ENCODE data around the gene ZNF185.

ZNF185 gene

GRCh38 chrX:152917656-152918579 lies 20.1 kb downstream of the ZNF185 start:
- no peak for DNase-seq

GRCh38 chrX:152918707-152919106 lies 20.8 kb downstream of the ZNF185 start:
- DNase-seq = no peak

- peak in 1 of 6 experiments; percentile 4 for DNase-seq
Measured at GRCh38 chrX:152923599-152923998, 25.7 kb downstream of the ZNF185 start.

DNA sequence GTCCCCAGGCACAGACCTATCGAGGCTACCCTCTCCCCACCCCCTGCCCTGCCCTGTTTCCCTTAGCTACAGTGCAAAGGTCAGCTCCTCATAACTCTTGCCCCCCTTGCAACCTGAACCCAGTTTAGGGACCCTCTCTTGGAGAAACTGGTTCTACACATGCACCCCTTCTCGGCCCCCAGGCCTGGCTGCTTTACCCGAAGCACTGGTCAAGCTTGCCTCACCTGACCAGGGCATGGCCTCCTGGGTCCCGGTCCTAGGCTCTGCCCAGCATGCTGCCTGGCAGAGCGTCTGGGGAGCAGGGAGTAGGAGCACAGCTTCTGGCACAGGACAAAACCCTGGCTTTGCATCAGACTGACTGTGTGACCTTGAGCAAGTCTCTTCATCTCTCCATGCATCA lies 28.0 kb downstream of the ZNF185 start:
- DNase-seq = no peak

DNA sequence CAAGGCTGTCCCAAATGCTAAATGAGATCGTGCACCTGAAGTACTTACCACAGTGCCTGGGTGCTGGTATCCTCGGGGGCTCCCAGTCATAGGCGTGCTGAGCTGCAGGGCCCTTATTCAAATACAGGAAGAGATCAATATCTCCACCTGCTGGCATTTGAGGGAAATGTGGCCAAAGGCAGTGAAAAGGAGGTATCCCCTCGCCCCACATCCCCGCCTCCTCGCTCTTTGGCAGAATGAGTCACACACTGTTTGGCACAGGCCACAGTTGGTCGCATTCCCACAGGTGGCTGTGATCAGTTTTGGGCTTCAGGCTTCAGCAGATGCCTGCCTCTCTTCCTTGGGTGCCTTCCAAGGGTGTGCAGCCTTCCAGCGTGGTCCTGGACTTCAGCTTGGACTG lies 28.4 kb downstream of the ZNF185 start:
- peak in 3 of 6 experiments; percentile 10 to 30 (median 20) for DNase-seq

DNA sequence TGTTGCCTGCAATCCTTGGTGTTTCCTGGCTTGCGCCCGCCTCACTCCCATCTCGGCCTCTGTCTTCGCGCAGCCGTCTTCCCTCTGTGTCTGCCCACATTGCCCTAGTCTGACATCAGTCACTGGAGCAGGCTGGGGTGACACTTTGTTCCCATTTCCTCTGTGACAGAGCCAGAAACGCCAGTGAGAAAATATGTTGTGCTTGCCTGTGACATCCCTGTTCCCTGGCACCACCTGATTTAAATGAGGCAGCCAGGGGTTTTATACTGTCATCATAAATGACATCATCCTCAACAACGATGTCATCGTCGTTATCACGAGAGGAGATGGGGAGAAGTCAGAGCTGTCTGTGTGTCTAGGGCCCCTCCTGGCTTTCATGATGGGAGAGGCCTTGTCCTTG lies 29.1 kb downstream of the ZNF185 start:
- DNase-seq = no peak

DNA sequence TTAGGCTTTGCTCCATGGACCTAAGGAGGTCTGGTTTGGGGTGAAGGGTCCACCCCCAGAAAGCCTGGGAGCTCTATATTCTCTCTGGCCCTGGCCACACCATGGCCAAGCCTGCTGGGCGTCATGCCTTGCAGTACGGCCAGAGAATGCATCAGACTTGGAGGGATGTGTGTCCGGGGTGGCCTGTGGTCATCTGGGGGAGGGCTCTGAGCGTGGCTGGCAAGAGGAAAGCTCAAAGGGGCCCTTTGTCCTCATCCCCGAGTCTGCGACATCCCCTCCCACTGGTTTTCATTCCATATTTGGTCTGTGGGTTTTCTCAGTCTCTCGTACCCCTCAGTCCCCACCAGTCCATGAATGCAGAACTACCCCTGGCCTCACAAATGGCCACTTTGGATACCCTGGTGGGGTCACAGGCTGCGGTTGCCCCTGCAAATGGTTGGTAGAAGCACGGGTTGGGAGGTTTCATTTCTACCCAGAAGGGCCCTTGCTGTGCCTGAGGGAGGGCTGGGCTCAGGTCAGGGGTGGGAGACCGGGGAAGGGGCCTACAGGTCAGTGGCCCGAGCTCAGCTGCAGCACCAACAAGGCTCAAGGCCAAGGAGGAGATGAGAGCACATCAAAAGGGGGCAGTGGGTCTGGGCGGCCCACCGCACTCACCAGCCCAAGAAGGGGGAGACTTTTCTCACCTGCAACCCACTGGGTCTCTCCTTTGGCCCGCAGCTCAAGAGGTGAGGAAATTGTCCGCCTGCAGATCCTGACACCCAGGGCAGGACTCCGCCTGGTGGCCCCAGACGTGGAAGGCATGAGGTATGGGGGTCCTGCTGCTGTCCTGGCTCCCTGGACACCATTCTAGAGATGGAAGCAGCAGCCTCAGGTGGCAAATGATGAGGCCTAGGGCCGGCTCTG lies 30.2 kb downstream of the ZNF185 start:
- DNase-seq = no peak

- no peak for DNase-seq
Measured at GRCh38 chrX:152928761-152929400, 31.0 kb downstream of the ZNF185 start.

DNA sequence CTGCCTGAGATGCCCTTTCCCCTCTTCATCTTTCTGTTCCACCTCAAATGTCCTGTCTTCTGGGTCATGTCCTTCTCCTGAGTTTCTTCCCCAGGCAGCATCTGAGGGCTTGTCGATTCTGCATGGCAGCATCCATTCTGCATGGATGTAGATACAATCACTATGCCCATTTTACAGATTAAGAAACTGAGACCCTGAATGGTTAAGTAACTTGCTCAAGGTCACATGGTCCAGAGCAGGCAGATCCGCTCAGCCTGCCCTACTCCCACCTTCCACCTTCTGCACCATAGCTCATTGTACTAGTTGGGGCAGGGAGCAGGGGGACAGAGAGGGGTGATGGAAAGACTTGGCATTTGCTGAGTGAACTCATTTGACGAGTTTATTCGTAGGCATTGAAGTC lies 32.0 kb downstream of the ZNF185 start:
- DNase-seq = no peak

DNA sequence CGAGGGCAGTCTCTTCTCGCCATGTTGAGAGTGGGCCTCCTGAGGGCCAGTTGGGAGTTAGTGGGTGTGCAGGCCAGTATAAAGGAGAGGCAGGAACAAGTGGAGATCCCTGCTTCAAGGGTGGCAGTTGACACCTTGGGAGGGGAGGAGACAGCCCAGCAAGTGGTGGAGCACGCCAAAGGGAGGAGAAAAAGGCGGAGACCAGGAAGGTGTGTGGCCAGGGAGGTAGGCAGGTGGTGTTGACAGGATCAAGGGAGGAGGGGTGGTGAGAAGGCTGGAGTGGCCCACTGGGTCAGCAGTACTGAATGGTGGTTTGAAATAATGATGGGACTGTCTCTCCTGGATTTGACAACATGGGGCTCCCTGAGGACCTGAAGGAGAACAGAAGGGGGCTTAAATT lies 32.6 kb downstream of the ZNF185 start:
- DNase-seq = no peak

DNA sequence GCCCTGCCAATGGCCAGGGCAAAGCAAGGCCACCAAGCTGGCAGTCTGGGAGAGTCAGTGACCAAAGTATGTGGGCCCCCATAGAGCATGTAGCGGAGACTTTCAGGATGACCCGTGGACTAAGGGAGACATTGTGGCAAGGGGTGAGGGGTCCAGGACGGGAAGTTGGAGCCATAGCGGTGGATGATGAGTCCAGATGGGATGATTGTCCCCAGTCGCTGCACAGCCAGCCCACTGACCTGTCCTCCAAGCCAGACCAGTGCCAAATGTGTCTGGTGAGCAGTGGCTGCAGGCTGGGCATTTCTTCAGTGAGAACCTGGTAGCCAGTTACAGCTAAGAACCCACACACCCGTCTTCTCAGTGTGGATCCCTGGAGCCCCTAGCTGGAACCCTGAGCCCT lies 34.3 kb downstream of the ZNF185 start:
- no peak for DNase-seq

- no peak for DNase-seq
Measured at GRCh38 chrX:152932598-152933175, 34.8 kb downstream of the ZNF185 start.

DNA sequence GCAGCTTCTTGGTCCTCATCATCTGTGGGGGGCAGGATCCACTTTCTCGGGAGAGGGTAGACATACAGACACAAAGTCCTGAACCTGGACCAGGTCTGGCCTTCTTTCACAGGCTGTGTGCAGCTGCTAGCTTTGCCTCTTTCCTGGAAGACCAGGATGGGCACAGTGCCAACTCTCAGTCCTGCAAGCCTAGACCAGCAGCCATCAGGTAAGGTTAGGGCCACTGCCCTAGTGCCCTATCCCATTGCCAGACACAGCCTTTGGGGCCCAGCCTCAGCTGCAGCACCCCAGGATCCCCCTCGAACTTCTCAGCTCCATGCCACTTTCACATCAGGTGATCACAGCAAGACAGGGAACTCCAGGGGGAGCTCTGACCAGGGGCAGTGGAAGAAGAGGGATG lies 38.4 kb downstream of the ZNF185 start:
- no peak for DNase-seq

- no peak for DNase-seq
Measured at GRCh38 chrX:152937236-152937635, 39.4 kb downstream of the ZNF185 start.

- DNase-seq = peak; percentile 80 to 91 (median 86)
Measured at GRCh38 chrX:152941328-152942076, 43.6 kb downstream of the ZNF185 start.

- DNase-seq = no peak
Measured at GRCh38 chrX:152942077-152942442, 44.2 kb downstream of the ZNF185 start.

DNA sequence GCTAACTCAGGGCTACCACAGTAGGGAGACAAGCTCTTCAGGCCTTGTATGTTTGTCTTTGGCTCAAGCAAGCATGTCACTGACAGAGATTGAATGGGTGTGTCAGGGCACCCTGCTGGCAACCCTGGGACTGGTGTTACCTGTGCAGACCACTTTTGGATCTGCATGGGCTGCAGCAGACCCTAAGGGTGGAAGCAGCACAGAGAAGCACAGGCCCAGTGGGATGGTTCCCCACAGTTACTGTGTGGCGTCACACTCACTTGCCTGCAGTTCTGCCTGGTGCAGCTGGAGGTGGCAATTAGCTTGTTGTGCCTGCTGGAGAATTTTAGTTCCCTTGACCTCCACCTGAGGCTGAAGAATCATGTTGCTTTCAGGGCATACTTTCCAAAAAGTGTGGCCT lies 46.0 kb downstream of the ZNF185 start:
- DNase-seq = no peak

DNA sequence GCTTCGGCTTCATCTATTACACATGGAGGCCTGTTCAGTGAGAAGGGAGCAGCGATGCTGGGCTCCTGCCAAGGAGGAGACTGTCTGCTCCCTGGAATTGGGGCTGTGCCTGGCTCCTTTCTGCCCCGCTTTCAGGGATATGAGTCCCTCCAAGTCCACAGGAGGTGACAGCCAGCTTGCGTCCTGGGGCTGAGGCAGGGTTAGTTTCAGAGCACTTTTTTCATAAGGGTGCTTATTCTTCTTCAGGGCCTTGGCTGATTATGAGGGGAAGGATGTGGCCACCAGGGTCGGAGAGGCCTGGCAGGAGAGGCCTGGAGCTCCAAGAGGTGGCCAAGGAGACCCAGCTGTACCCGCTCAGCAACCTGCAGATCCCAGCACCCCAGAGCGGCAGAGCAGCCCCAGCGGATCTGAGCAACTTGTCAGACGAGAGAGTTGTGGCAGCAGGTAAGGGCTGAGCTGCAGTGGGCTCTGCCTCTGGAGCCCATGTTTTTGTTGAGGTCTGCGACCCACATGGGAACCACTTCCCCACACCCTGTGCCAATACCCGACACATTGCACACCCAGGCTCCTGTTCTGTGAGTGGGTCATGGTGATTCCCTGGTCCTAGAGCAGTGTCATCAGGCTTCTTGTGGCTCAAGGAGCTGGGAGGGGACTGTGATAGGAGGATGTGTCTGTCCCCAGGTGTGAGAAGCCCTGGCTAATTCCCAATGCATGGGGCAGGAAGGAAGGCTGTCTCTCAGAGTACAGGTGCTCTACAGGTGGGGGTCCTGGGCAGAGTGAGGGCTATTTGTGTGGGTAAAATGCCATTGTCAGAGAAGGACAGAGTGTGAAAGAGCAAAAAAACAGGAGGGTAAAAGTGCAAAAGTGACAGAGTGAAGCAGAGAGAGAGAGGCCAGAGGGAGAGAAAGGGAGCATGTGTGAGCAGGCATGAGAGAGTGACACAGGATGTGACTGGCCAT lies 47.4 kb downstream of the ZNF185 start:
- DNase-seq = no peak

DNA sequence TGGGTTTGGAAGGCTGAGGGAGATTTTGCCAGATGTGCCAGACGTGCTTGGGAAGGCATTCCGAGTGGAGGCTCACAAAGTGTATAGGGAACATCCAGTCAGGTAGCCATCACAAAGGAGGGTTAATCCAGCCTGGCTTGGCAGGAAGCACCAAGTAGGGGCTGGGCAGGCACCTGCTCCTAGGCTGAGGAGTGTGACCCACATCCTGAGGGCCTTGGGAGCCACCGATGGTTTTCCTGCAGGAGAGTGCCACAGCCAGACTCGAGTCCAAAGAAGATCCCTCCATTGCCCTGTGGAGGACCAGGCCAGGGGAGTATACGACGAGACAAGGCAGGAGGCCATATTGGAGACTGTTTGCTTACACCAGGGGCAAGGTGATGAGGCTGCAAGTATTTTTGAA lies 48.8 kb downstream of the ZNF185 start:
- no peak for DNase-seq

Measured in stimulated activated naive CD4-positive, alpha-beta T cell (primary cell).